HepG2 (cell line): ENCODE data around the gene ZNF813. TPM values are rescaled to one million over a fixed set of nuclear protein-coding genes. Genes with fewer than 3 reads are reported as not detected.

Experiments
- CAMTA2 ChIP-seq: sonication (generic); formaldehyde crosslinking; IDR thresholded peaks from 2 replicates; pipeline ENCODE4 v1.4.0; 2020; ENCODE audit warnings: mild to moderate bottlenecking, missing genetic modification reagents, borderline replicate concordance
- CENPX ChIP-seq: sonication (generic); formaldehyde crosslinking; IDR thresholded peaks from 2 replicates; pipeline ENCODE4 v1.9.0; 2021; ENCODE audit warnings: mild to moderate bottlenecking, missing genetic modification reagents, moderate library complexity
- PCBP2 ChIP-seq: fragments of 200-400 bp; formaldehyde crosslinking; optimal IDR thresholded peaks from 2 replicates; pipeline ENCODE3; 2018; ENCODE audit warnings: low read length, low read depth; ENCODE audit not compliant: poor library complexity, severe bottlenecking
- SNRNP70 ChIP-seq: fragments of 200-400 bp; formaldehyde crosslinking; IDR thresholded peaks from 2 replicates; pipeline ENCODE4 v1.6.1; 2017; ENCODE audit warnings: mild to moderate bottlenecking, low read depth, low read length, moderate library complexity
- TAF15 ChIP-seq: fragments of 200-400 bp; formaldehyde crosslinking; IDR thresholded peaks from one replicate; pipeline ENCODE4 v1.6.1; 2018; ENCODE audit warnings: mild to moderate bottlenecking, low read depth, low read length; ENCODE audit not compliant: poor library complexity, severe bottlenecking
- ZIK1 ChIP-seq: sonication (generic); formaldehyde crosslinking; IDR thresholded peaks from 2 replicates; pipeline ENCODE4 v1.5.0; 2020; ENCODE audit warnings: mild to moderate bottlenecking, low read depth, missing genetic modification reagents, borderline replicate concordance
- ZNF101 ChIP-seq: sonication (generic); formaldehyde crosslinking; IDR thresholded peaks from 2 replicates; pipeline ENCODE4 v1.4.0; 2020; ENCODE audit warnings: mild to moderate bottlenecking, low read depth, missing genetic modification reagents, borderline replicate concordance
- ZNF160 ChIP-seq: sonication (generic); formaldehyde crosslinking; IDR thresholded peaks from 2 replicates; pipeline ENCODE4 v1.8.0; 2022; ENCODE audit warnings: mild to moderate bottlenecking, inconsistent platforms, missing genetic modification reagents
- ZNF556 ChIP-seq: sonication (generic); formaldehyde crosslinking; IDR thresholded peaks from 2 replicates; pipeline ENCODE4 v1.4.0; 2020; ENCODE audit warnings: mild to moderate bottlenecking, missing genetic modification reagents, borderline replicate concordance
- ZSCAN22 ChIP-seq: sonication (generic); formaldehyde crosslinking; IDR thresholded peaks from 2 replicates; pipeline ENCODE4 v1.4.0; 2020; ENCODE audit warnings: mild to moderate bottlenecking, missing genetic modification reagents
- polyA plus RNA-seq, 8 experiments: library from polyadenylated mRNA; depleted of rRNA in 3 of 8; stranded (reverse) in 7 of 8; unstranded in 1 of 8; fragments of >200 nt; fragmentation: Illumina TruSeq in 4 of 8; extraction: Trizol in 4 of 8; gene quantifications; 2 replicates each; pipeline versions ENCODE4 v1.2.1 to v1.2.3, GENCODE V29; 2011 to 2016; ENCODE audit warnings: low read depth in 4 of 8, missing spikeins in 1 of 8, mixed read lengths in 1 of 8; ENCODE audit not compliant: insufficient read depth in 1 of 8
- total RNA-seq, 5 experiments: library from RNA; depleted of rRNA; stranded (reverse); fragments of >200 nt; fragmentation: Illumina TruSeq; extraction: Trizol; gene quantifications; 2 replicates each; pipeline ENCODE4 v1.2.3, GENCODE V29; 2016; ENCODE audit warnings: low read depth in 1 of 5
- TF ChIP-seq, protein P1 (sequence below): sonication (generic); formaldehyde crosslinking; IDR thresholded peaks from 2 replicates; pipeline ENCODE4 v1.4.0; 2020; ENCODE audit warnings: missing genetic modification reagents, borderline replicate concordance
- TF ChIP-seq, protein P2 (sequence below): sonication (generic); formaldehyde crosslinking; IDR thresholded peaks from 2 replicates; pipeline ENCODE4 v1.9.0; 2022; ENCODE audit warnings: low read depth, missing genetic modification reagents
- TF ChIP-seq, protein P3 (sequence below): sonication (generic); formaldehyde crosslinking; IDR thresholded peaks from 2 replicates; pipeline ENCODE4 v1.4.0; 2020; ENCODE audit warnings: mild to moderate bottlenecking, missing genetic modification reagents
- TF ChIP-seq, protein P4 (sequence below): sonication (generic); formaldehyde crosslinking; IDR thresholded peaks from 2 replicates; pipeline ENCODE4 v1.4.0; 2020; ENCODE audit warnings: missing genetic modification reagents
- TF ChIP-seq, protein P5 (sequence below): sonication (generic); formaldehyde crosslinking; IDR thresholded peaks from 2 replicates; pipeline ENCODE4; 2020; ENCODE audit warnings: missing genetic modification reagents, mild to moderate bottlenecking, borderline replicate concordance

ZNF813 gene
- total and polyA plus RNA-seq, 2 of the 13 experiments (the other 11 are each of a cell fraction or from before 2014, with no cell fraction given), result 2.1 to 8.9 TPM

DNA sequence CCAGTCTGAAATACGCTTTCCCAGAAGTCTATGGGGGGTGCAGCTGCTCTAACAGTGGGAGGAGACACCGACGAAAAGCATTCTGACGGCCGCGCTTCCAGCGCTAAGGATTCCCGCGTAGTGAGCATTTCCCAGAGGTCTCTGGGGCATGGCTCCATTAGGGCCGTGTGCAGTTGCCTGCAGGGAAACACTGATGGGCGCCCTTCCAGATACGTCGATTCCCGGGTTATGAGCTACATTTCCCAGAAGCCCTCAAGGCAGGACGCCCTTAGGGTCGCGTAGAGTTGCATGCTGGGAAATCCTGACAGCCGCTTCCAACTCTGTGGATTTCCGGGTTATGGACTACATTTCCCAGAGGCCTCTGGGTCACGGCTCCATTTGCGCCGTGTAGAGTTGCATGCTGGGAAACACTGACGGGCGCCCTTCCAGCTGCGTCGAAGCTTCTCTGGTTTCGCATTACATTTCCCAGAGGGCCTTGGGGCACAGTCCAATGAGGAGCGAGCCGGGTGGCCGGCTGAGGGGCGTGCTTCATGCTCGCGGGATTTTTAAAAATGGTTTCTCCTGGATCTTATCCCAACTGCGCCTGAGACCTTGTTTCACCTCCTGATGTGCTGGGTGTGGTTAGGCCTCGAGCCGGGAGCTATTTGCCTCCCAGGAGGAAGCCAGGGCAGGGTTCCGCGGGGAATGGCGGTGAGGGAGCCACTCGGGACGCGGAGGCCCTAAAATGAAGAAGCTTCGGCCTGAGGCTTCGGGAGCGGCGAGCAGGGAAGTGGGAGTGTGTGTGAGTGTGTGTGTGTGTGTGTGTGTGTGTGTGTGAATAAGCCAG lies 53.2 kb downstream of the ZNF813 start (continued):
- TF ChIP-seq, protein P1, sequence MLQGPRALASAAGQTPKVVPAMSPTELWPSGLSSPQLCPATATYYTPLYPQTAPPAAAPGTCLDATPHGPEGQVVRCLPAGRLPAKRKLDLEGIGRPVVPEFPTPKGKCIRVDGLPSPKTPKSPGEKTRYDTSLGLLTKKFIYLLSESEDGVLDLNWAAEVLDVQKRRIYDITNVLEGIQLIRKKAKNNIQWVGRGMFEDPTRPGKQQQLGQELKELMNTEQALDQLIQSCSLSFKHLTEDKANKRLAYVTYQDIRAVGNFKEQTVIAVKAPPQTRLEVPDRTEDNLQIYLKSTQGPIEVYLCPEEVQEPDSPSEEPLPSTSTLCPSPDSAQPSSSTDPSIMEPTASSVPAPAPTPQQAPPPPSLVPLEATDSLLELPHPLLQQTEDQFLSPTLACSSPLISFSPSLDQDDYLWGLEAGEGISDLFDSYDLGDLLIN, result no peak
- TF ChIP-seq, protein P2, sequence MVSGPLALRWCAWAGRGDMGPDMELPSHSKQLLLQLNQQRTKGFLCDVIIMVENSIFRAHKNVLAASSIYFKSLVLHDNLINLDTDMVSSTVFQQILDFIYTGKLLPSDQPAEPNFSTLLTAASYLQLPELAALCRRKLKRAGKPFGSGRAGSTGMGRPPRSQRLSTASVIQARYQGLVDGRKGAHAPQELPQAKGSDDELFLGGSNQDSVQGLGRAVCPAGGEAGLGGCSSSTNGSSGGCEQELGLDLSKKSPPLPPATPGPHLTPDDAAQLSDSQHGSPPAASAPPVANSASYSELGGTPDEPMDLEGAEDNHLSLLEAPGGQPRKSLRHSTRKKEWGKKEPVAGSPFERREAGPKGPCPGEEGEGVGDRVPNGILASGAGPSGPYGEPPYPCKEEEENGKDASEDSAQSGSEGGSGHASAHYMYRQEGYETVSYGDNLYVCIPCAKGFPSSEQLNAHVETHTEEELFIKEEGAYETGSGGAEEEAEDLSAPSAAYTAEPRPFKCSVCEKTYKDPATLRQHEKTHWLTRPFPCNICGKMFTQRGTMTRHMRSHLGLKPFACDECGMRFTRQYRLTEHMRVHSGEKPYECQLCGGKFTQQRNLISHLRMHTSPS, result no peak
- TF ChIP-seq ZNF160 (CRISPR knock-in tag) (no peak; the same call in 1 of the 2 replicates), ZSCAN22 (CRISPR knock-in tag) (no peak), PCBP2 (no peak), SNRNP70 (no peak), ZNF556 (CRISPR knock-in tag) (no peak), CAMTA2 (CRISPR knock-in tag) (0 out of 2 replicates have a peak, but pooled peaks have one; percentile 10), CENPX (CRISPR knock-in tag) (no peak), TAF15 (no peak), ZIK1 (CRISPR knock-in tag) (no peak), ZNF101 (CRISPR knock-in tag) (no peak)
- TF ChIP-seq, protein P3, sequence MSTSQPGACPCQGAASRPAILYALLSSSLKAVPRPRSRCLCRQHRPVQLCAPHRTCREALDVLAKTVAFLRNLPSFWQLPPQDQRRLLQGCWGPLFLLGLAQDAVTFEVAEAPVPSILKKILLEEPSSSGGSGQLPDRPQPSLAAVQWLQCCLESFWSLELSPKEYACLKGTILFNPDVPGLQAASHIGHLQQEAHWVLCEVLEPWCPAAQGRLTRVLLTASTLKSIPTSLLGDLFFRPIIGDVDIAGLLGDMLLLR (CRISPR knock-in tag), result no peak
- TF ChIP-seq, protein P4, sequence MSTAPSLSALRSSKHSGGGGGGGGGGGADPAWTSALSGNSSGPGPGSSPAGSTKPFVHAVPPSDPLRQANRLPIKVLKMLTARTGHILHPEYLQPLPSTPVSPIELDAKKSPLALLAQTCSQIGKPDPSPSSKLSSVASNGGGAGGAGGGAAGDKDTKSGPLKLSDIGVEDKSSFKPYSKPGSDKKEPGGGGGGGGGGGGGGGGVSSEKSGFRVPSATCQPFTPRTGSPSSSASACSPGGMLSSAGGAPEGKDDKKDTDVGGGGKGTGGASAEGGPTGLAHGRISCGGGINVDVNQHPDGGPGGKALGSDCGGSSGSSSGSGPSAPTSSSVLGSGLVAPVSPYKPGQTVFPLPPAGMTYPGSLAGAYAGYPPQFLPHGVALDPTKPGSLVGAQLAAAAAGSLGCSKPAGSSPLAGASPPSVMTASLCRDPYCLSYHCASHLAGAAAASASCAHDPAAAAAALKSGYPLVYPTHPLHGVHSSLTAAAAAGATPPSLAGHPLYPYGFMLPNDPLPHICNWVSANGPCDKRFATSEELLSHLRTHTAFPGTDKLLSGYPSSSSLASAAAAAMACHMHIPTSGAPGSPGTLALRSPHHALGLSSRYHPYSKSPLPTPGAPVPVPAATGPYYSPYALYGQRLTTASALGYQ (CRISPR knock-in tag), result no peak
- TF ChIP-seq, protein P5, sequence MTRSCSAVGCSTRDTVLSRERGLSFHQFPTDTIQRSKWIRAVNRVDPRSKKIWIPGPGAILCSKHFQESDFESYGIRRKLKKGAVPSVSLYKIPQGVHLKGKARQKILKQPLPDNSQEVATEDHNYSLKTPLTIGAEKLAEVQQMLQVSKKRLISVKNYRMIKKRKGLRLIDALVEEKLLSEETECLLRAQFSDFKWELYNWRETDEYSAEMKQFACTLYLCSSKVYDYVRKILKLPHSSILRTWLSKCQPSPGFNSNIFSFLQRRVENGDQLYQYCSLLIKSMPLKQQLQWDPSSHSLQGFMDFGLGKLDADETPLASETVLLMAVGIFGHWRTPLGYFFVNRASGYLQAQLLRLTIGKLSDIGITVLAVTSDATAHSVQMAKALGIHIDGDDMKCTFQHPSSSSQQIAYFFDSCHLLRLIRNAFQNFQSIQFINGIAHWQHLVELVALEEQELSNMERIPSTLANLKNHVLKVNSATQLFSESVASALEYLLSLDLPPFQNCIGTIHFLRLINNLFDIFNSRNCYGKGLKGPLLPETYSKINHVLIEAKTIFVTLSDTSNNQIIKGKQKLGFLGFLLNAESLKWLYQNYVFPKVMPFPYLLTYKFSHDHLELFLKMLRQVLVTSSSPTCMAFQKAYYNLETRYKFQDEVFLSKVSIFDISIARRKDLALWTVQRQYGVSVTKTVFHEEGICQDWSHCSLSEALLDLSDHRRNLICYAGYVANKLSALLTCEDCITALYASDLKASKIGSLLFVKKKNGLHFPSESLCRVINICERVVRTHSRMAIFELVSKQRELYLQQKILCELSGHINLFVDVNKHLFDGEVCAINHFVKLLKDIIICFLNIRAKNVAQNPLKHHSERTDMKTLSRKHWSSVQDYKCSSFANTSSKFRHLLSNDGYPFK (CRISPR knock-in tag), result no peak
